Measurements from ENCODE around the gene CASP4. TPM values are rescaled to one million over a fixed set of nuclear protein-coding genes. Genes with fewer than 3 reads are reported as not detected.
"Not testable (repeated sequence)": the region's sequence is repeated elsewhere in the genome, so short reads cannot be mapped to it uniquely, and the experiment has no call there.

The CASP4 gene
- polyA plus RNA-seq, 1 experiment = 129 TPM

DNA sequence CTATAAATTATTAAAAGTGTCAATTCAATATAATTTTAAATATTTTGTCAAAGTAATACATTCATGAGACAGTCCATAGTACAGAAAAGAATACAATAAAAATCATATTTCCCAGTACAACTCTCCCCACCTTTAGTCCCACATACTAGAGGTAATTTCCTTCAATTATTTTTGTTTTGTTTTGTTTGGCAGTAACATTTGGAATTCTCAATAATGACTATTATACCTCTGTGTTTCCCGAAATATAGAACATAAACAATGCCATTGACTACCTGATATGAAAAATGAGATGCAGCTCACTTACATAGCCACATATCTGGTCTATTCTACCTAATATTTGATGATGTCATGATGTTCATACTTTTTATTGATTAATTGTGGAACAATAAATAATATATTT lies 24.4 kb upstream of the CASP4 start:
- CTCF ChIA-PET = no interaction called here
- H3K27ac ChIP-seq (ENCODE audit: low read depth, low read length) = no peak overlapping the region
- POLR2A ChIA-PET = no interaction called here
- no peaks in the 10 kb centered on the region for H3K9me3 ChIP-seq (ENCODE audit: control insufficient read depth, insufficient read depth, low read length)
- H3K27me3 ChIP-seq (ENCODE audit: control insufficient read depth, insufficient read depth, low read length) = no peaks in the 10 kb centered on the region
- DNase-seq (ENCODE audit: low read depth, low spot score) = no peak
- no peak overlapping the region for H3K4me3 ChIP-seq (ENCODE audit: low read depth, low read length)
- no peak for TF ChIP-seq CTCF (IDR thresholded peaks at IDR 0.05; ENCODE audit: low read depth, low read length)

DNA sequence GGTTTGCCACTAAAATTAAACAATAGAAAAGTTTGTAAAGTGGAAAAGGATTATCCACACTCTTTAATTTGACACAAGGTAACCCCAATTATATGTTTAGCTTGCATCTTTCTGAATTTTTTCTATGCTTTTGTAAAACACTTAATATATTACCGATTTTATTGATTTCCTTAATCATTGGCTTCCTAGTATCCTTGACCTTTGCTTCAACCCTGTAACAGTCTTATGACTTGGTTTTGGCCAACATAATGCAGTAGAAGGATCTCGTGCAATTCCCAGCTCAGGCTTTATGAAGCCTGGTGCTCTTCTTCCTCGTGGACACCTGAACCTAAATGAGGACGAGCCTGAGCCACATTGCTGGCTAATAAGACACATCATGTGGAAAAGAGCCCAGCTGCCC lies 23.6 kb upstream of the CASP4 start:
- H3K4me3 ChIP-seq (ENCODE audit: low read depth, low read length) = no peak overlapping the region
- CTCF ChIA-PET = no interaction called here
- TF ChIP-seq CTCF (IDR thresholded peaks at IDR 0.05; ENCODE audit: low read depth, low read length) = no peak
- H3K27ac ChIP-seq (ENCODE audit: low read depth, low read length) = no peak overlapping the region
- POLR2A ChIA-PET = no interaction called here
- DNase-seq (ENCODE audit: low read depth, low spot score) = no peak
- no peaks in the 10 kb centered on the region for H3K27me3 ChIP-seq (ENCODE audit: control insufficient read depth, insufficient read depth, low read length)
- H3K9me3 ChIP-seq (ENCODE audit: control insufficient read depth, insufficient read depth, low read length) = no peaks in the 10 kb centered on the region

- H3K27me3 ChIP-seq (ENCODE audit: control insufficient read depth, insufficient read depth, low read length) = no peaks in the 10 kb centered on the region
- no peaks in the 10 kb centered on the region for H3K9me3 ChIP-seq (ENCODE audit: control insufficient read depth, insufficient read depth, low read length)
- no peak overlapping the region for H3K4me3 ChIP-seq (ENCODE audit: low read depth, low read length)
- no peak for TF ChIP-seq CTCF (IDR thresholded peaks at IDR 0.05; ENCODE audit: low read depth, low read length)
- ChIA-PET POLR2A (no interaction called here), CTCF (no interaction called here)
- no peak overlapping the region for H3K27ac ChIP-seq (ENCODE audit: low read depth, low read length)
- DNase-seq (ENCODE audit: low read depth, low spot score) = no peak
Observed at GRCh38 chr11:104984808-104985207, 16.4 kb upstream of the CASP4 start.

- no peaks in the 10 kb centered on the region for H3K27me3 ChIP-seq (ENCODE audit: control insufficient read depth, insufficient read depth, low read length)
- DNase-seq (ENCODE audit: low read depth, low spot score) = no peak
- H3K9me3 ChIP-seq (ENCODE audit: control insufficient read depth, insufficient read depth, low read length) = no peaks in the 10 kb centered on the region
- no peak overlapping the region for H3K4me3 ChIP-seq (ENCODE audit: low read depth, low read length)
- ChIA-PET POLR2A (no interaction called here), CTCF (no interaction called here)
- H3K27ac ChIP-seq (ENCODE audit: low read depth, low read length) = no peak overlapping the region
- no peak for TF ChIP-seq CTCF (IDR thresholded peaks at IDR 0.05; ENCODE audit: low read depth, low read length)
Observed at GRCh38 chr11:104979839-104980238, 11.5 kb upstream of the CASP4 start.

DNA sequence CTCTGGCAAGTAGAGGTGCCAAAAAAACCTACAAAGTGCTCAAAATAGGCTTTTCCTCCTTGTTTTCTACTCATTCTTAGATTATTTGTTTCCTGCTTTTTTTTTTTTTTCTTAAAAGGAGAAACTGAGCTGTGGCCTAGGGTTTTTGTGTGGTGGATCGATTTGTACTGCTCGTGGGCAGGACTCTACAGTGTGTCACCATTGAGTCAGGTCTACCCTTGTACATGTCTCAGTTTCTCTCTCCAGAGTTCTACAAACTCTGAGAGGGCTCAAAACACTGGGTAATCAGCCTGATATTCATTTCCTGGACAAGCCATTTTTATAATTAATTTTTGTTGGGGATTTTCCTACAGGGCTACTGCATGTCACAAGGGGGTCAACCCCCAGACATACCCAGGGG lies 5.2 kb upstream of the CASP4 start:
- Histone ChIP-seq H3K27ac (ENCODE audit: low read depth, low read length) (no peak overlapping the region), H3K9me3 (ENCODE audit: control insufficient read depth, insufficient read depth, low read length) (peaks cover 4% of the 10 kb centered on the region; the same call in 1 of the 2 replicates), H3K4me3 (ENCODE audit: low read depth, low read length) (no peak overlapping the region), H3K27me3 (ENCODE audit: control insufficient read depth, insufficient read depth, low read length) (no peaks in the 10 kb centered on the region)
- POLR2A ChIA-PET = no interaction called here
- DNase-seq (ENCODE audit: low read depth, low spot score) = no peak
- no peak for TF ChIP-seq CTCF (IDR thresholded peaks at IDR 0.05; ENCODE audit: low read depth, low read length)
- CTCF ChIA-PET = interaction anchor here (0.6 kb wide), 1 partner anchor 20 kb away, joined by 3 read pairs; no protein-coding TSS in a partner anchor

GRCh38 chr11:104972924-104973323 lies 4.5 kb upstream of the CASP4 start:
- H3K9me3 ChIP-seq (ENCODE audit: control insufficient read depth, insufficient read depth, low read length); H3K27ac ChIP-seq (ENCODE audit: low read depth, low read length); H3K27me3 ChIP-seq (ENCODE audit: control insufficient read depth, insufficient read depth, low read length); H3K4me3 ChIP-seq (ENCODE audit: low read depth, low read length); CTCF ChIA-PET; POLR2A ChIA-PET; DNase-seq (ENCODE audit: low read depth, low spot score): not testable (repeated sequence)
